GM18502 (cell line): ENCODE data around the gene EHD2.

Experiments
- ATAC-seq: cut with Tn5 transposase; IDR thresholded peaks from one replicate; pipeline ENCODE4 v1.9.1; 2021; ENCODE audit warnings: mild to moderate bottlenecking; ENCODE audit not compliant: unreplicated experiment, poor library complexity

Gene EHD2

GRCh38 chr19:47691090-47691489 is 22.1 kb upstream of the EHD2 start:
- ATAC-seq = no peak

GRCh38 chr19:47691782-47692181 is 21.4 kb upstream of the EHD2 start:
- no peak for ATAC-seq

GRCh38 chr19:47693489-47693888 is 19.7 kb upstream of the EHD2 start:
- ATAC-seq = no peak

- ATAC-seq = no peak
These were observed 19.3 kb upstream of the EHD2 start for GRCh38 chr19:47693903-47694302.

- ATAC-seq = no peak
These were observed 18.6 kb upstream of the EHD2 start for GRCh38 chr19:47694466-47695273.

GRCh38 chr19:47695533-47696262 is 17.5 kb upstream of the EHD2 start:
- no peak for ATAC-seq

- ATAC-seq = no peak
These were observed 16.6 kb upstream of the EHD2 start for GRCh38 chr19:47696635-47697034.

GRCh38 chr19:47697863-47698609 is 15.2 kb upstream of the EHD2 start:
- ATAC-seq = no peak

GRCh38 chr19:47698631-47699359 is 14.4 kb upstream of the EHD2 start:
- no peak for ATAC-seq

- ATAC-seq = no peak
These were observed 13.8 kb upstream of the EHD2 start for GRCh38 chr19:47699360-47699917.

GRCh38 chr19:47700934-47701716 is 12.1 kb upstream of the EHD2 start:
- no peak for ATAC-seq

GRCh38 chr19:47701717-47702552 is 11.3 kb upstream of the EHD2 start:
- ATAC-seq = no peak

GRCh38 chr19:47702671-47703070 is 10.6 kb upstream of the EHD2 start:
- no peak for ATAC-seq

- no peak for ATAC-seq
These were observed 9.9 kb upstream of the EHD2 start for GRCh38 chr19:47703301-47703700.

GRCh38 chr19:47704024-47704423 is 9.2 kb upstream of the EHD2 start:
- no peak for ATAC-seq

- no peak for ATAC-seq
These were observed 8.6 kb upstream of the EHD2 start for GRCh38 chr19:47704656-47705055.

- no peak for ATAC-seq
These were observed 5.9 kb upstream of the EHD2 start for GRCh38 chr19:47707135-47707925.
